OCI-LY7 (cell line): ENCODE results near the gene IL4. TPM values are rescaled to one million over a fixed set of nuclear protein-coding genes. Genes with fewer than 3 reads are reported as not detected.

ENCODE experiments used
- BruUV-seq: library from RNA; stranded (reverse); fragments of 400-500 nt; replicated peaks from 2 replicates; lab custom pipeline; 2021; lab: Mats Ljungman, UMichigan
- CTCF ChIA-PET: fragments of 300-600 bp; sonication (Branson Sonifier 250); formaldehyde crosslinking; loops from one replicate; lab custom pipeline; 2022; ENCODE audit warnings: antibody characterized with exemption; ENCODE audit not compliant: unreplicated experiment; lab: Charles Lee
- POLR2A ChIA-PET: fragments of 300-600 bp; sonication (Branson Sonifier 250); formaldehyde crosslinking; loops from one replicate; lab custom pipeline; 2022; ENCODE audit warnings: antibody characterized with exemption; lab: Charles Lee
- DNase-seq: peaks from one replicate; pipeline ENCODE4 v3.0.0-alpha.2; 2015; ENCODE audit warnings: low spot score
- H2AFZ ChIP-seq: fragments of 200-600 bp; sonication (generic), shearing (Covaris generic); 2 replicates; pipeline ENCODE4 v1.6.1; 2014; ENCODE audit warnings: mild to moderate bottlenecking, antibody characterized with exemption, low read length, moderate library complexity
- H3K27ac ChIP-seq: fragments of 200-600 bp; sonication (generic); 2 replicates; pipeline ENCODE4 v1.5.1; 2014; ENCODE audit warnings: mixed run types, low read depth, mild to moderate bottlenecking, moderate library complexity, low read length, inconsistent platforms; ENCODE audit not compliant: poor library complexity, severe bottlenecking
- H3K36me3 ChIP-seq: fragments of 200-600 bp; sonication (generic); 2 replicates; pipeline ENCODE4 v1.6.1; 2014; ENCODE audit warnings: mild to moderate bottlenecking, antibody characterized with exemption, low read length, moderate library complexity, mixed read lengths; ENCODE audit not compliant: insufficient read depth
- H3K4me1 ChIP-seq: fragments of 200-600 bp; sonication (generic); 2 replicates; pipeline ENCODE4 v1.5.1; 2014; ENCODE audit warnings: mild to moderate bottlenecking, low read length; ENCODE audit not compliant: insufficient read depth, poor library complexity, severe bottlenecking
- H3K4me2 ChIP-seq: fragments of 200-600 bp; sonication (generic); 2 replicates; pipeline ENCODE4 v1.6.1; 2014; ENCODE audit warnings: mild to moderate bottlenecking, low read length
- H3K4me3 ChIP-seq: fragments of 200-600 bp; sonication (generic); 2 replicates; pipeline ENCODE4 v1.5.1; 2014; ENCODE audit warnings: mild to moderate bottlenecking, low read depth, low read length; ENCODE audit not compliant: poor library complexity, severe bottlenecking
- H3K79me2 ChIP-seq: fragments of 200-600 bp; sonication (generic); 2 replicates; pipeline ENCODE4 v1.6.1; 2016; ENCODE audit warnings: low read depth, mild to moderate bottlenecking, low read length, moderate library complexity, mixed read lengths; ENCODE audit not compliant: insufficient read depth
- H3K9me2 ChIP-seq: fragments of 200-600 bp; sonication (generic); 2 replicates; pipeline ENCODE4 v1.6.1; 2016; ENCODE audit warnings: mild to moderate bottlenecking, low read length, mixed read lengths; ENCODE audit not compliant: insufficient read depth
- H3K9me3 ChIP-seq: fragments of 200-600 bp; sonication (generic); 2 replicates; pipeline ENCODE4 v1.6.1; 2014; ENCODE audit warnings: mild to moderate bottlenecking, mixed run types, low read length, mixed read lengths
- H4K20me1 ChIP-seq: fragments of 200-600 bp; sonication (generic); 2 replicates; pipeline ENCODE4 v1.6.1; 2014; ENCODE audit warnings: mild to moderate bottlenecking, antibody characterized with exemption, low read length, moderate library complexity, mixed read lengths; ENCODE audit not compliant: insufficient read depth
- EZH2phosphoT487 ChIP-seq: fragments of 200-600 bp; sonication (generic); IDR thresholded peaks from 2 replicates; pipeline ENCODE4 v1.6.1; 2018; ENCODE audit warnings: low read depth, borderline replicate concordance, mild to moderate bottlenecking, mixed run types, antibody characterized with exemption, low read length, moderate library complexity, mixed read lengths
- intact Hi-C: fragments of 100-400 bp; cut with micrococcal nuclease; formaldehyde crosslinking; loops from one replicate; pipeline ENCODE4 v1.10.0; 2022; ENCODE audit not compliant: unreplicated experiment
- total RNA-seq, 2 experiments: library from RNA; depleted of rRNA in 1 of 2; stranded (reverse); fragments of >200 nt in 1 of 2; shearing (Covaris generic) in 1 of 2; gene quantifications; 2 replicates each; pipeline ENCODE4 v1.2.3, GENCODE V29; 2014 to 2022
- TF ChIP-seq, protein P1 (sequence below): fragments of 200-600 bp; sonication (generic); conservative IDR thresholded peaks from 2 replicates; pipeline ENCODE4 v1.5.1; 2014; ENCODE audit warnings: mild to moderate bottlenecking, antibody characterized with exemption, low read length, moderate library complexity, mixed read lengths

The IL4 gene
- total RNA-seq, 2 experiments from 2014 or later, result not detected

GRCh38 chr5:132669455-132669820, 4.4 kb upstream of the IL4 start:
- no peak overlapping the region for H3K27ac ChIP-seq
- no peaks in the 10 kb centered on the region for H3K9me2 ChIP-seq
- no peak for DNase-seq
- CTCF ChIA-PET, result no interaction called here
- no peak overlapping the region for H3K4me2 ChIP-seq
- H4K20me1 ChIP-seq, result no peaks in the 10 kb centered on the region
- no peak overlapping the region for H2AFZ ChIP-seq
- BruUV-seq, result no TSS peak
- POLR2A ChIA-PET, result interaction anchor here (0.6 to 1.2 kb wide), 2 partner anchors 35 to 78 kb away, joined by 3 read pairs; partner anchors contain the start of gene CCNI2
- H3K4me1 ChIP-seq, result no peaks in the 10 kb centered on the region
- no peaks in the 10 kb centered on the region for H3K9me3 ChIP-seq
- no peaks in the 10 kb centered on the region for H3K79me2 ChIP-seq
- no peaks in the 10 kb centered on the region for H3K36me3 ChIP-seq
- no peak overlapping the region for H3K4me3 ChIP-seq
- intact Hi-C loops, result no loop called here
- TF ChIP-seq EZH2phosphoT487, result no peak
- TF ChIP-seq, protein P1, sequence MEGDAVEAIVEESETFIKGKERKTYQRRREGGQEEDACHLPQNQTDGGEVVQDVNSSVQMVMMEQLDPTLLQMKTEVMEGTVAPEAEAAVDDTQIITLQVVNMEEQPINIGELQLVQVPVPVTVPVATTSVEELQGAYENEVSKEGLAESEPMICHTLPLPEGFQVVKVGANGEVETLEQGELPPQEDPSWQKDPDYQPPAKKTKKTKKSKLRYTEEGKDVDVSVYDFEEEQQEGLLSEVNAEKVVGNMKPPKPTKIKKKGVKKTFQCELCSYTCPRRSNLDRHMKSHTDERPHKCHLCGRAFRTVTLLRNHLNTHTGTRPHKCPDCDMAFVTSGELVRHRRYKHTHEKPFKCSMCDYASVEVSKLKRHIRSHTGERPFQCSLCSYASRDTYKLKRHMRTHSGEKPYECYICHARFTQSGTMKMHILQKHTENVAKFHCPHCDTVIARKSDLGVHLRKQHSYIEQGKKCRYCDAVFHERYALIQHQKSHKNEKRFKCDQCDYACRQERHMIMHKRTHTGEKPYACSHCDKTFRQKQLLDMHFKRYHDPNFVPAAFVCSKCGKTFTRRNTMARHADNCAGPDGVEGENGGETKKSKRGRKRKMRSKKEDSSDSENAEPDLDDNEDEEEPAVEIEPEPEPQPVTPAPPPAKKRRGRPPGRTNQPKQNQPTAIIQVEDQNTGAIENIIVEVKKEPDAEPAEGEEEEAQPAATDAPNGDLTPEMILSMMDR, result no peak

GRCh38 chr5:132669966-132670882, 3.6 kb upstream of the IL4 start:
- no peaks in the 10 kb centered on the region for H3K36me3 ChIP-seq
- H3K4me3 ChIP-seq, result no peak overlapping the region
- ChIA-PET CTCF (no interaction called here), POLR2A (interaction anchor here (0.6 to 1.2 kb wide), 3 partner anchors 34 to 434 kb away, joined by 3 to 4 read pairs (median 3); no protein-coding TSS in a partner anchor)
- no peak overlapping the region for H2AFZ ChIP-seq
- no peaks in the 10 kb centered on the region for H4K20me1 ChIP-seq
- TF ChIP-seq EZH2phosphoT487, result no peak
- TF ChIP-seq, protein P1, result no peak
- no peaks in the 10 kb centered on the region for H3K9me3 ChIP-seq
- DNase-seq, result no peak
- intact Hi-C loops, result no loop called here
- H3K4me2 ChIP-seq, result no peak overlapping the region
- BruUV-seq, result no TSS peak
- H3K27ac ChIP-seq, result no peak overlapping the region
- H3K9me2 ChIP-seq, result no peaks in the 10 kb centered on the region
- H3K79me2 ChIP-seq, result no peaks in the 10 kb centered on the region
- no peaks in the 10 kb centered on the region for H3K4me1 ChIP-seq

GRCh38 chr5:132671000-132671399, 2.8 kb upstream of the IL4 start:
- no peaks in the 10 kb centered on the region for H3K9me2 ChIP-seq
- ChIA-PET CTCF (no interaction called here), POLR2A (no interaction called here)
- H3K36me3 ChIP-seq, result no peaks in the 10 kb centered on the region
- H3K9me3 ChIP-seq, result no peaks in the 10 kb centered on the region
- H4K20me1 ChIP-seq, result no peaks in the 10 kb centered on the region
- no peak overlapping the region for H3K27ac ChIP-seq
- no peak for TF ChIP-seq EZH2phosphoT487
- TF ChIP-seq, protein P1, result no peak
- H3K4me3 ChIP-seq, result no peak overlapping the region
- intact Hi-C loops, result no loop called here
- no peaks in the 10 kb centered on the region for H3K79me2 ChIP-seq
- no peak overlapping the region for H2AFZ ChIP-seq
- DNase-seq, result no peak
- no peaks in the 10 kb centered on the region for H3K4me1 ChIP-seq
- H3K4me2 ChIP-seq, result no peak overlapping the region
- BruUV-seq, result no TSS peak
